NOMO-1 treated with DMSO at 0.1 percent for 48 hours (cell line): ENCODE data around the gene SIM2.

Experiments used
- DNase-seq: peaks from one replicate; lab custom pipeline; 2025; ENCODE audit not compliant: unreplicated experiment; lab: John Stamatoyannopoulos, UW

SIM2 gene

GRCh38 chr21:36686955-36687354 lies 12.0 kb upstream of the SIM2 start:
- DNase-seq: no peak

GRCh38 chr21:36688324-36688723 lies 10.6 kb upstream of the SIM2 start:
- DNase-seq: no peak

- no peak for DNase-seq
Observed at GRCh38 chr21:36689324-36689723, 9.6 kb upstream of the SIM2 start.

- no peak for DNase-seq
Observed at GRCh38 chr21:36690628-36691554, 8.0 kb upstream of the SIM2 start.

- DNase-seq: no peak
Observed at GRCh38 chr21:36691555-36692041, 7.3 kb upstream of the SIM2 start.

GRCh38 chr21:36692114-36692834 lies 6.6 kb upstream of the SIM2 start:
- DNase-seq: no peak

- no peak for DNase-seq
Observed at GRCh38 chr21:36692835-36693488, 6.0 kb upstream of the SIM2 start.

DNA sequence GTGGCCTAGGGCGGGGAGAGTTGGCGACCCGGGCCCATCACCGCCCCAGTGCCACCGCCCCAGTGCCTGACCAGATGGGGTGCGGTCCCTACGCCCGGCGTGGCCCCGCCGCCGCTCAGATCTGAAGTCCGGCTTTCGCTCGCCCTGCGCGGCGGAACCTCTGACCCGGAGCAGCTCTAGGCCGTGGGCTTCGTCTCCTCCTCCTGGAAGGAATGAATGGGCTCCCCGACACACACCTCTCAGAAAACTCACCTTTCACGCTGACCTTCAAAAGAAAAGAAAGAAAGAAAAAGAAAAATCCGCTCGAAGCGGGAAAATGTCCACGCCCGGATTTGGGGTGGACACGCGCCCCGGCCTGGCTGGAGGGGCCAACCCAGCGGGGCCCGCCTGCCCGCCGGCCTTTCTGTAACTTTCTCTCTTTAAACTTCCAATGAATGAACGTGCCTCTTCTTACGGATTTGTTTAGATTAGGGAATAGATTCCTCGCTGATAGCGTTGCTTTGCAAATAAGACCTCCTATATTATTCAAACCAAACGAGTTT lies 5.4 kb upstream of the SIM2 start:
- no peak for DNase-seq

DNA sequence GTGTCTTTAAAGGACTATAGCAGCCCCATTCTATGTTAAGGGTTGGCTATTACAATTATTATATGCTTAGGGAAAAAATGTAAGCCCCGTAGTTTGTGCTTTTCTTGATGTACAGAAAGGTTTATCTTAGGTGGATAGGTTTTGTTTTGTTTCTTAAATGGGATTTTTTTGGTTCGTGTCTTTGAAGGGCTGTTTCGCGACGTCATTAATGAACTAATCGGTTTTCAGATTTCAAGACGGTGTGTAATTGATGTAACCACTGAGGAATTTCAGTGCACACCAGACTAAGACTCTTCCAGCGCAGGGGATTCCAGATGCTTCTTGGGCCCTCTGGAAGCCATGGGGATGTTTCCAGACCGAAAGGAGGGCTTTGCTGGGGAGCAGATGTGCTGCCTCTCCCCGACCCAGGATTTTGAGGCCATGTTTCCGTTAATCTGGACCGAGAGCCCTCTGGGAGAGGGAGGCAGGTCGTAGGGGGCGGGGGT lies 4.8 kb upstream of the SIM2 start:
- DNase-seq: no peak

GRCh38 chr21:36694593-36695282 lies 4.2 kb upstream of the SIM2 start:
- no peak for DNase-seq

DNA sequence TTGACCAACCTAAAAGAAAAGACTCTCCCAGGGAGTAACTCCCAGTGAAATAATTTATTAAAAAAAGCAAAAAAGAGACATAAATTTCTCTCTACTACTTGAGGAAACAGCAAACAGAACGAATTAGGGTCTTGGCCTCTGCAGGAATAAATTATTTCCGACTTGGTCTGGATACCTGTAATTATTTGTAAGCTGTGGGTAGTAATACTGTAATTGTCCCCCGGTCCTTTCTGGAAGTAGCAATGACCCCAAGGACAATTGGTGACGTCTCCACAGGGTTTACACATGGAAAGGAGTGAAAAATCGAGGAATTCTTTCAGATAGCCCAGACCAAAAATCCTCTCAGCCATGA lies 3.7 kb upstream of the SIM2 start:
- DNase-seq: no peak

DNA sequence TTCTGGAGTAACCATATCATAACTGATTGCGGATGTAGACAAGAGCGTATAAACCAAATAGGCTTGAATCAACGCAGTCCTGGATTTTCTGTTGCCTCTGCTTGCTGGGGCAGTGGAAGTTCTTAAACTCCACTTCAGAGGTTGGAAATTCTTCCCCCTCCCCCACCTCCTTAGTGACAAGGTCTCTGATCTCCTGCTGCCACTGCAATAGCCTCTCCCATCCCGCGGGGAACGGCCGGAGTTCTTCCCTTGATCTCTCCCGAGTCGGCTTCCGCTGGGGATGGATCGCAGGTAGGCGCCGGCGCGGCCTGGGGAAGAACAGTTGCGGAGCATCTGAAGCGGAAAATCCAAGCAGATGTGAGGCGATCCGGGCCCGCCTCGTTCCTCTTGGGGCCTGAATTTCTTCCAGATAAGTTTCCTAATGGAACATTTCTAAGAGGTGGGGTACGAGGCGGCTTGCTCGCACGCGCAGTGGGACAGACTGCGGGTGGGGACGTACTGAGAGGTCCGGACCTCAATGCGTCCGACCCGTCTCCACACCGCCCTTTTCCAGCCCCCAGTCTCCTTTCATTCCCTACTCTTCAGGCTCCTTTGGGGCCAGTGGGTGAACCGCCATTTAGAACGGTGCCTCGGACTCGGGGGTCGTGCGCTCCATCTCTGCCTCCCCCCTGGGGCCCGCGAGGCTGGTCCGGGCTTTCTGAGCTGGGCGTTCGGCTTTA lies 3.1 kb upstream of the SIM2 start:
- DNase-seq: no peak

GRCh38 chr21:36696390-36697059 lies 2.4 kb upstream of the SIM2 start:
- DNase-seq: no peak

GRCh38 chr21:36697060-36697850 lies 1.7 kb upstream of the SIM2 start:
- DNase-seq: no peak

DNA sequence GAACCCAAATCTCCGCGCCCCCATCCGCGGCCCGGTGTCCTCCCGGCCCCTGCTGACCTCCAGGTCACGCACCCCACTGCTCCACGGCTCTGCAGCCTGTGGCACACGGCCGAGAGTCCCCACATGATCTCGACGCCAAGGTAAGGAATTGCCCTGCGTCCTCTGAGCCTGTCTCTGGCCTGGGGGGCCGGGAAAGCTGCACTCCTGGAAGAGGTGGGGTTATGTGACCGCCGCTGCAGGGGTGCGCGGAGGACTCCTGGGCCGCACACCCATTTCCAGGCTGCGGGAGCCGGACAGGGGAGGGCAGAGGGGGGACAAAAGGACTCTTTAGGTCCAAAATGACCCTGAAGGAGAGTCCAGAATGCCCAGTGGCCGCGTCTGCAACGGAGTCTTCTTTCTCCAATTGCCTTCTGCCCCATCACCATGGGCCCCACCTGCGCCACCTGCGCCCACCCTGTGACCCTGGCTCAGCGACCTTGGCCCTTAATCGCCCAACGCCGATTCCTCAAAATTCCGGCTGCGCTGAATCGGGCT lies 997 bp upstream of the SIM2 start:
- no peak for DNase-seq

DNA sequence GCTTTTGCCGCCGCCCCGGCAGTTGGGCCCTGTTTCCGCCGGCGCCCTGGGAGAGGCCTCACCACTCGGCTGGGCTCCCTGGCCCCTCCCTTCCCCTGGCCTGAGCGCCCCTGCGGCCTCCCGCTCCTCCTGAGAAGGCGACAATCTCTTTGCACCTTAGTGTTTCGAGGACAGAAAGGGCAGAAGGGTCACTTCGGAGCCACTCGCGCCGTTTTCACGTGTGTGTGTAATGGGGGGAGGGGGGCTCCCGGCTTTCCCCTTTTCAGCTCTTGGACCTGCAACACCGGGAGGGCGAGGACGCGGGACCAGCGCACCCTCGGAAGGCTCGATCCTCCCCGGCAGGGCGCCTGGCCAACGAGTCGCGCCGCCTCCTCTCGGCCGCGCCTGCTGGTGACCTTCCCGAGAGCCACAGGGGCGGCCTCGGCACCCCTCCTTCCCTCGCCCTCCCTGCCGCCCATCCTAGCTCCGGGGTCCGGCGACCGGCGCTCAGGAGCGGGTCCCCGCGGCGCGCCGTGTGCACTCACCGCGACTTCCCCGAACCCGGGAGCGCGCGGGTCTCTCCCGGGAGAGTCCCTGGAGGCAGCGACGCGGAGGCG lies 432 bp upstream of the SIM2 start:
- no peak for DNase-seq

DNA sequence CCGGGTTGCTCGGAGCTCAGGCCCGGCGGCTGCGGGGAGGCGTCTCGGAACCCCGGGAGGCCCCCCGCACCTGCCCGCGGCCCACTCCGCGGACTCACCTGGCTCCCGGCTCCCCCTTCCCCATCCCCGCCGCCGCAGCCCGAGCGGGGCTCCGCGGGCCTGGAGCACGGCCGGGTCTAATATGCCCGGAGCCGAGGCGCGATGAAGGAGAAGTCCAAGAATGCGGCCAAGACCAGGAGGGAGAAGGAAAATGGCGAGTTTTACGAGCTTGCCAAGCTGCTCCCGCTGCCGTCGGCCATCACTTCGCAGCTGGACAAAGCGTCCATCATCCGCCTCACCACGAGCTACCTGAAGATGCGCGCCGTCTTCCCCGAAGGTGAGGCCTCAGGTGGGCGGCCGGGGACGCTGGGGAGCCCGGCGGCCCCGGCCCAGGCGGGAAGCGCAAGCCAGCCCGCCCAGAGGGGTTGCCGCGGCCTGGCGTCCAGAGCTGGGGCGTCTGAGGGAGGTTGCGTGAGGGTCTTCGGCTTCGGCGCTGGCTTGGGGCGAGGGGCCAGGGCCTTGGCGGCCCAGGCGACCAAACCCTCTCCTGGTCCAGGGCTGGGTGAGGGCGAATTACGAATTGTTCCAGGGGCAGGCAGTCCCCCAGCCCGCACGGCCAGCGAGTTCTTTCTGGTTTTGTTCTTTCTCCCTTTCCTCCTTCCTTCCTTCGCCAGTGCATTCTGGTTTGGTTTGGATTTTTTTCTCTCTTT lies 805 bp downstream of the SIM2 start:
- no peak for DNase-seq
